Measurements from ENCODE around the gene SORBS2. TPM values are rescaled to one million over a fixed set of nuclear protein-coding genes. Genes with fewer than 3 reads are reported as not detected.

SORBS2 gene
- total and polyA plus RNA-seq, 2 of the 8 experiments (the other 6 are each of a cell fraction or from before 2014, with no cell fraction given) = 73.0 to 87.1 TPM

GRCh38 chr4:185657699-185658098, 154.3 kb downstream of the SORBS2 start (continued):
- TF ChIP-seq SAP30 (IDR thresholded peaks at IDR 0.05; ENCODE audit: insufficient read depth, insufficient replicate concordance, low read length) = no peak
- TF ChIP-seq KDM5A (IDR thresholded peaks at IDR 0.05; ENCODE audit: low read length) = no peak
- no peak for TF ChIP-seq KDM1A (IDR thresholded peaks at IDR 0.05; ENCODE audit: borderline replicate concordance, low read length)
- no peak for TF ChIP-seq SP1 (IDR thresholded peaks at IDR 0.05; ENCODE audit: low read depth, low read length)
- no peak for TF ChIP-seq FOSL1 (IDR thresholded peaks at IDR 0.05; ENCODE audit: insufficient read depth, low read depth, low read length)
- no peak for TF ChIP-seq SIX5 (IDR thresholded peaks at IDR 0.05; ENCODE audit: low read depth, low read length)
- no peak for TF ChIP-seq POU5F1 (IDR thresholded peaks at IDR 0.05; ENCODE audit: low read depth, low read length)
- TF ChIP-seq POLR2AphosphoS5 (IDR thresholded peaks at IDR 0.05; ENCODE audit: low read depth, low read length) = no peak
- no peak for TF ChIP-seq EGR1 (IDR thresholded peaks at IDR 0.05; ENCODE audit: borderline replicate concordance, low read depth, low read length)
